Ascending aorta (tissue), 2 donors: ENCODE measurements around the gene ADAD1. TPM values are rescaled to one million over a fixed set of nuclear protein-coding genes. Genes with fewer than 3 reads are reported as not detected.
"Not testable (repeated sequence)": the region's sequence is repeated elsewhere in the genome, so short reads cannot be mapped to it uniquely, and the experiment has no call there.

ENCODE experiments used
- DNase-seq, 2 donors: peaks; one replicate each; pipeline ENCODE4 v3.0.0-alpha.2; 2019; ENCODE audit warnings: low spot score in 2 of 2
- H3K27ac ChIP-seq, 2 donors: fragments of 200-600 bp; sonication (generic); one replicate each; pipeline ENCODE4 v1.5.1; 2016 to 2017; ENCODE audit warnings: mild to moderate bottlenecking in 1 of 2
- H3K27me3 ChIP-seq: fragments of 200-600 bp; sonication (generic); one replicate; pipeline ENCODE4 v1.5.1; 2017
- H3K36me3 ChIP-seq, 2 donors: fragments of 200-600 bp; sonication (generic); one replicate each; pipeline ENCODE4 v1.5.1; 2016
- H3K4me1 ChIP-seq, 2 donors: fragments of 200-600 bp; sonication (generic); one replicate each; pipeline ENCODE4 v1.5.1; 2016 to 2017; ENCODE audit warnings: mild to moderate bottlenecking in 1 of 2
- H3K4me3 ChIP-seq, 2 donors: fragments of 200-600 bp; sonication (generic); one replicate each; pipeline ENCODE4 v1.5.1; 2016 to 2017; ENCODE audit warnings: mild to moderate bottlenecking in 1 of 2
- H3K9me3 ChIP-seq, 2 donors: fragments of 200-600 bp; sonication (generic); one replicate each; pipeline ENCODE4 v1.5.1; 2016
- intact Hi-C: fragments of 100-400 bp; cut with DNase I; formaldehyde crosslinking; loops from one replicate; pipeline ENCODE4 v1.15.1; 2023
- total RNA-seq: library from RNA; depleted of rRNA; stranded (reverse); fragments of >200 nt; gene quantifications from one replicate; pipeline ENCODE4 v1.1.0, GENCODE V29; 2016
- TF ChIP-seq, protein P1 (sequence below), 3 experiments: fragments of 200-600 bp in 2 of 3; fragments of 450-650 bp in 1 of 3; sonication (generic) in 2 of 3; IDR thresholded peaks; one replicate each; pipeline ENCODE4 v1.5.1; 2016 to 2019; ENCODE audit warnings: antibody characterized with exemption in 3 of 3, mild to moderate bottlenecking in 1 of 3, moderate library complexity in 1 of 3

ADAD1 gene
- total RNA-seq, 1 donor from 2014 or later, result not detected

GRCh38 chr4:122346036-122346435 lies 32.8 kb upstream of the ADAD1 start:
- Histone ChIP-seq H3K9me3 (no peaks in the 10 kb centered on the region), H3K36me3 (peaks cover 16 to 70% of the 10 kb centered on the region in 2 donors), H3K27me3 (no peaks in the 10 kb centered on the region), H3K27ac (no peak overlapping the region), H3K4me1 (no peaks in the 10 kb centered on the region), H3K4me3 (no peak overlapping the region)
- DNase-seq, result no peak
- TF ChIP-seq, protein P1, sequence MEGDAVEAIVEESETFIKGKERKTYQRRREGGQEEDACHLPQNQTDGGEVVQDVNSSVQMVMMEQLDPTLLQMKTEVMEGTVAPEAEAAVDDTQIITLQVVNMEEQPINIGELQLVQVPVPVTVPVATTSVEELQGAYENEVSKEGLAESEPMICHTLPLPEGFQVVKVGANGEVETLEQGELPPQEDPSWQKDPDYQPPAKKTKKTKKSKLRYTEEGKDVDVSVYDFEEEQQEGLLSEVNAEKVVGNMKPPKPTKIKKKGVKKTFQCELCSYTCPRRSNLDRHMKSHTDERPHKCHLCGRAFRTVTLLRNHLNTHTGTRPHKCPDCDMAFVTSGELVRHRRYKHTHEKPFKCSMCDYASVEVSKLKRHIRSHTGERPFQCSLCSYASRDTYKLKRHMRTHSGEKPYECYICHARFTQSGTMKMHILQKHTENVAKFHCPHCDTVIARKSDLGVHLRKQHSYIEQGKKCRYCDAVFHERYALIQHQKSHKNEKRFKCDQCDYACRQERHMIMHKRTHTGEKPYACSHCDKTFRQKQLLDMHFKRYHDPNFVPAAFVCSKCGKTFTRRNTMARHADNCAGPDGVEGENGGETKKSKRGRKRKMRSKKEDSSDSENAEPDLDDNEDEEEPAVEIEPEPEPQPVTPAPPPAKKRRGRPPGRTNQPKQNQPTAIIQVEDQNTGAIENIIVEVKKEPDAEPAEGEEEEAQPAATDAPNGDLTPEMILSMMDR (IDR thresholded peaks at IDR 0.05), result no peak
- intact Hi-C loops, result no loop called here

DNA sequence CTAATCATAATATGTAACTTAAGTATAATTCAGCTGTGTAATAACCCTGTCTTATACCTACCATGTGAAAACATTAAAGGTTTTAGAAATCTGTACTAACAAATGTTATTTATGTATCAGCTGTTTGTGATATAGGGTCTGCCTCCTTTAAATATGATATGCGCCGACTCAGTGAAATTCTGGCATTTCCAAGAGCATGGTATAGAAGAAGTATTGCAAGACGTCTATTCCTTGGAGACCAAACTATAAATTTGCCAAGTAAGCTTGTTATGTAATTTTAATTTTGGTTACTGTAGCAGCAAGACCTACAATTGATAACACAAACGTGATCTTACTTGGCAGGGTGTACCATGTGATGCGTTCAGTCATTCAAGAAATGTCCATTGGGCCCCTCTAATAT lies 32.3 kb upstream of the ADAD1 start:
- no peak overlapping the region for H3K4me3 ChIP-seq
- H3K9me3 ChIP-seq, result no peaks in the 10 kb centered on the region
- no peaks in the 10 kb centered on the region for H3K4me1 ChIP-seq
- TF ChIP-seq, protein P1 (IDR thresholded peaks at IDR 0.05), result no peak
- intact Hi-C loops, result no loop called here
- peaks cover 16 to 74% of the 10 kb centered on the region in 2 donors for H3K36me3 ChIP-seq
- H3K27me3 ChIP-seq, result no peaks in the 10 kb centered on the region
- DNase-seq, result no peak
- H3K27ac ChIP-seq, result no peak overlapping the region

- H3K9me3 ChIP-seq, result no peaks in the 10 kb centered on the region
- H3K4me1 ChIP-seq, result no peaks in the 10 kb centered on the region
- no peaks in the 10 kb centered on the region for H3K27me3 ChIP-seq
- no peak overlapping the region for H3K27ac ChIP-seq
- intact Hi-C loops, result no loop called here
- no peak overlapping the region for H3K4me3 ChIP-seq
- TF ChIP-seq, protein P1 (IDR thresholded peaks at IDR 0.05), result no peak
- DNase-seq, result no peak
- H3K36me3 ChIP-seq, result peaks cover 52 to 78% of the 10 kb centered on the region in 2 donors
Observed at GRCh38 chr4:122356317-122356808, 22.4 kb upstream of the ADAD1 start.

- Histone ChIP-seq H3K4me3 (no peak overlapping the region), H3K4me1 (no peaks in the 10 kb centered on the region), H3K9me3 (peaks cover 0 to 5% of the 10 kb centered on the region in 2 donors), H3K27ac (no peak overlapping the region), H3K27me3 (no peaks in the 10 kb centered on the region), H3K36me3 (peaks cover 32 to 60% of the 10 kb centered on the region in 2 donors)
- TF ChIP-seq, protein P1 (IDR thresholded peaks at IDR 0.05), result no peak
- no peak for DNase-seq
- intact Hi-C loops, result no loop called here
Observed at GRCh38 chr4:122360754-122361153, 18.1 kb upstream of the ADAD1 start.

DNA sequence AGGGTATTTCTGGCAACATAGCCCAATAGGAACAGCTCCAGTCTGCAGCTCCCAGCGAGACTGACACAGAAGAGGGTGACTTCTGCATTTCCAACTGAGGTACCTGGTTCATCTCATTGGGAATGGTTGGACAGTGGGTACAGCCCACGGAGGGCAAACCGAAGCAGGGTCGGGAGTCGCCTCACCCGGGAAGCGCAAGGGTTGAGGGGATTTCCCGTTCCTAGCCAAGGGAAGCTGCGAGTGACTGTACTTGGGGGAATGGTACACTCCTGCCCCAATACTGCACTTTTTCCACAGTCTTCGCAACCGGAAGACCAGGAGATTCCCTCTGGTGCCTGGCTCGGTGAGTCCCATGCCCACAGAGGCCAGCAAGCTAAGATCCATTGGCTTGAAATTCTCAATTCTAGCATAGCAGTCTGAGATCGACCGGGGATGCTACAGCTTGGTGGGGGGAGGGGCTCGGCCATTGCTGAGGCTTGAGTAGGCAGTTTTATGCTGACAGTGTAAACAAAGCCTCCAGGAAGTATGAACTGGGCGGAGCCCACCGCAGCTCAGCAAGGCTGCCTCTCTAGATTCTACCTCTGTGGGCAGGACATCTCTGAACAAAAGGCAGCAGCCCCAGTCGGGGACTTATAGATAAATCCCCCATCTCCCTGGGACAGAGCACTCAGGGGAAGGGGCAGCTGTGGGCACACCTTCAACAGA lies 14.0 kb upstream of the ADAD1 start:
- TF ChIP-seq, protein P1 (IDR thresholded peaks at IDR 0.05), result no peak
- no peak overlapping the region for H3K4me3 ChIP-seq
- H3K27me3 ChIP-seq, result no peaks in the 10 kb centered on the region
- H3K36me3 ChIP-seq, result peaks cover 13 to 33% of the 10 kb centered on the region in 2 donors
- intact Hi-C loops, result no loop called here
- no peaks in the 10 kb centered on the region for H3K4me1 ChIP-seq
- H3K9me3 ChIP-seq, result peaks cover 0 to 13% of the 10 kb centered on the region in 2 donors
- no peak overlapping the region for H3K27ac ChIP-seq
- DNase-seq, result no peak

DNA sequence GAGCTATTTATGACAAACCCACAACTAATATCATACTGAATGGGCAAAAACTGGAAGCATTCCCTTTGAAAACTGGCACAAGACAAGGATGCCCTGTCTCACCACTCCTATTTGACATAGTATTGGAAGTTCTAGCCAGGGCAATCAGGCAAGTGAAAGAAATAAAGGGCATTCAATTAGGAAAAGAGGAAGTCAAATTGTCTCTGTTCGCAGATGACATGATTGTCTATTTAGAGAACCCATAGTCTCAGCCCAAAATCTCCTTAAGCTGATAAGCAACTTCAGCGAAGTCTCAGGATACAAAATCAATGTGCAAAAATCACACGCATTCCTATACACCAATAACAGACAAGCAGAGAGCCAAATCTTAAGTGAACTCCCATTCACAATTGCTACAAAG lies 10.0 kb upstream of the ADAD1 start:
- intact Hi-C loops, H3K4me3 ChIP-seq, H3K27ac ChIP-seq, H3K4me1 ChIP-seq, H3K36me3 ChIP-seq, H3K27me3 ChIP-seq, DNase-seq: not testable (repeated sequence)
- H3K9me3 ChIP-seq, result peaks cover 0 to 13% of the 10 kb centered on the region in 2 donors
